Midbrain (tissue), 1 donor: ENCODE data around the gene RAVER2.
"Not testable (repeated sequence)": the region's sequence is repeated elsewhere in the genome, so short reads cannot be mapped to it uniquely, and the experiment has no call there.

Source experiments
- DNase-seq: peaks from one replicate; lab custom pipeline; 2025; lab: John Stamatoyannopoulos, UW

The RAVER2 gene

DNA sequence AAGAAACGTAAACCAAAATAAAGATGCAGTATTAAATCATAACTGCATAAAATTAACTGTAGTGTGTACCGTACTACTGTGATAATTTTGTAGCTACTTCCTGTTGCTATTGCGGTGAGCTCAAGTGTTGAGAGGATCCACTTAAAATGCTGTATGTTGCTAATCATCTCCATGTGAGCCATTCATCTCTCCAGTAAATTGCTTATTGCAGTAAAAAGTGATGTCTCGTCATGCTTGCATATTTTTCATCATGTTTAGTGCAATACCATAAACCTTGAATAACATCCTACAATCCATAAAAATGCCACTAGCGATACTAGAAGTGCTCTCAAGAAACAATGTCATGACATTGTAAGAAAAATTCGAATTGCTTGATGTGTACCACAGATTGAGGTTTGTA lies 66.3 kb downstream of the RAVER2 start:
- DNase-seq: no peak

DNA sequence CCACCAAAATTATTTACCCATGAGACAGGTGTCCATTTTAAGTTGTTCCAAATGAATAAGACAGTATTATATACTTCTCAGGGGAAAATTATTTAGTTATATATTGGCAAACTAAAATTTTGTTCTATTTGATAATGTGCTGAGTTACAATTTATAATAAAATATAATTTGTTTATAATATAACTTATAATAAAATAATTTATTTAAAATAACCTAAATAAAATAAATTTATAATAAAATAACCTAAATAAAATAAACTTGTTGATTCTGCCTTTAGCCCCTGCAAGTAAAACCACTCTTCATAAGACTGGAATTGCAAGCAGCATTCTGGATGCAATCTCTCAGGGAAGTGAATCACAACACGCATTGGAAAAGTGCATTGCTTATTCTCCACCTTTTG lies 69.6 kb downstream of the RAVER2 start:
- no peak for DNase-seq

DNA sequence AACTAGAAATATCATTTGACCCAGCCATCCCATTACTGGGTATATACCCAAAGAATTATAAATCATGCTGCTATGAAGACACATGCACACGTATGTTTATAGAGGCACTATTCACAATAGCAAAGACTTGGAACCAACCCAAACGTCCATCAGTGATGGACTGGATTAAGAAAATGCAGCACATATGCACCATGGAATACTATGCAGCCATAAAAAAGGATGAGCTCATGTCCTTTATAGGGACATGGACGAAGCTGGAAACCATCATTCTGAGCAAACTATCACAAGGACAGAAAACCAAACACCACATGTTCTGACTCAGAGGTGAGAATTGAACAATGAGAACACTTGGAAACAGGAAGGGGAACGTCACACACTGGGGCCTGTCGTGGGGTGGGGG lies 72.5 kb downstream of the RAVER2 start:
- not testable (repeated sequence) for DNase-seq

DNA sequence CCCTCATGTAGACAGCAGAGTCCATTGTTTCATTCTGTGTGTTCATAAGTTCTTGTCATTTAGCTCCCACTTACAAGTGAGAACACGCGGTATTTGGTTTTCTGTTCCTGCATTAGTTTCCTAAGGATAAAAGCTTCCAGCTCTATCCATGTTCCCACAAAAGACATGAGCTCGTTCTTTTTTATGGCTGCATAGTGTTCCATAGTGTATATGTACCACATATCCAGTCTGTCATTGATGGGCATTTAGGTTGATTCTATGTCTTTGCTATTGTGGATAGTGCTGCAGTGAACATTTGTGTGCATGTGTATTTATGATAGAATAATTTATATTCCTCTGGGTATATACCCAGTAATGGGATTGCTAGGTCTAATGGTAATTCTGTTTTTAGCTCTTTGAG lies 75.7 kb downstream of the RAVER2 start:
- not testable (repeated sequence) for DNase-seq

DNA sequence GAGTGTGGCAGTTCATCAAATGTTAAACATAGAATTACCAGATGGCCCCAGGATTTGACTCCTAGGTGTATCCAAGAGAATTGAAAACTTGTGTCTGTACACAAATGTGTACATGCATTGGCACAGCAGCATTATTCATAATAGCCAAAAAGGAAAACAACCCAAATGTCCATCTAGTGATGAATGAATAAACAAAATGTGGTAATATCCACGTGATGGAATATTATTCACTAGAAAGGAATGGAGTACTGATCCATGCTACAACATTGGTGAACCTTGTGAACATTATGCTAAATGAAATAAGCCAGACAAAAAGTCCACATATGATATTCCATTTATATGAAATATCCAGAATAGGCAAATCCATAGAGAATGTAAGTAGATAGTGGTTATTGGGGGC lies 77.7 kb downstream of the RAVER2 start:
- no peak for DNase-seq

DNA sequence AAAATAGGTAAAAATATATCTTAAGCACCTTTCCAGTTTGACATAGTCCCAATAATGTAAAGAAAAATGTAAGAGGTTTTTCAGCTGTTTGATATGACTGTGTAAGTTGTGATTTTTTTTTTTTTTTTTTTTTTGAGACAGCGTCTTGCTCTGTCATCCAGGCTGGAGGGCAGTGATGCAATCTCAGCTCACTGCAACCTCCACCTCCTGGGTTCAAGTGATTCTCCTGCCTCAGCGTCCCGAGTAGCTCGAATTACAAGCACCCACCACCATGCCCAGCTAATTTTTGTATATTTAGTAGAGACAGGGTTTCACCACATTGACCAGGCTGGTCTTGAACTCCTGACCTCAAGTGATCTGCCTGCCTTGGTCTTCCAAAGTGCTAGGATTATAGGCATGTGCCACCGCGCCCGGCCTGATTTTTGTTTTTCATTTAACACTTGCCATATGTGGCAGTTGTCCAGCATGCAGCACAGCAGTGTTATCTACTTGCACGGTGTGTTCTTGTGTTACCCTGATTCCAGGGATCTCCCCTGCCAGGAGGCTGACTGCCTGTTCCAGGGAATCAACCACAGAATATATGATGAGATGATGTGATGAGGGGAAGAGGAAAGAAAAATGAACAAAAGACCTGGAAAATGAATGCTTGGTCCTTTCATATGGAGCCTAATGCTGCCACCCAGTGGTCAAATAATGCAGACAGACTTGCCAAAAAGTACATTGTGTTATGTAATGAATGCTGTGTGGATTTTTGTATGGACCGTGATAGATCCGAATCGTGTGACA lies 79.0 kb downstream of the RAVER2 start:
- peak; percentile 87 for DNase-seq

DNA sequence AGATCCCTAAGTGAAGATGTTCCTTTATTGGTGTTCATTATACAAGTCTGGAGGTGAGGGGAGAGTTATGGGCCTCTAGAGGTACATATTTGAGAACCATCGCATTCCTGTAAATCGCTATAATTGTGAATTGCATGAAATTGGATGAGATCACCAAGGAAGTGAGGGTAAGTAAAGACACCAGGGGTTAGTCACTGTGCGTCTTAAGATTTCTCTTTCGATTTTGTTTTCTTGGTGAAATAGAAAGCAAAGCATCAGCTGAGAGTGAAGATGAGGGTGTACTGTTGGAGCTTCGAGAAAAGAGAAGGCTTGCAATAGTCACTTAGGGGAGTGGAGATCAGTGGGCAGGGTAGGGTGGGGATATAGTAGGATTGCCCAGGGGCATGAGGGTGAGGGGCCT lies 82.1 kb downstream of the RAVER2 start:
- DNase-seq: no peak

DNA sequence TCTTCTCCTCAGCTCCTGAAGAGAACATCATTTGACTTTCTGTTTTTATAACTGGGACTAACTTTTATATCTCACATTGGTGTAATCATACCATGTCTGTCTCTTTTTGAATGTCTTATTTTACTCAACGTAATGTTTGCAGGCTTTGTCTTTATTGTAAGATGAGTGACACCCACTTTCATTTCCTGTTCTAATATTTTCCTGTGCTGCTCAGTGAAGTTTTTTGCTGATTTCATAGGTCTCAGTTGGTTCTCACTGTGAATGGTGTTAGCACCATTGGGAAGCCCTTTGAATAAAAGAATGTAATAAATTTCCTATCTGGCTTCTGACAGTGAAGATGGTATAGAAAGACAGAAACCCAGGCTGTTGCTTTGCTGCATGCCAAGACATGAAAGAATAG lies 84.0 kb downstream of the RAVER2 start:
- DNase-seq: no peak

DNA sequence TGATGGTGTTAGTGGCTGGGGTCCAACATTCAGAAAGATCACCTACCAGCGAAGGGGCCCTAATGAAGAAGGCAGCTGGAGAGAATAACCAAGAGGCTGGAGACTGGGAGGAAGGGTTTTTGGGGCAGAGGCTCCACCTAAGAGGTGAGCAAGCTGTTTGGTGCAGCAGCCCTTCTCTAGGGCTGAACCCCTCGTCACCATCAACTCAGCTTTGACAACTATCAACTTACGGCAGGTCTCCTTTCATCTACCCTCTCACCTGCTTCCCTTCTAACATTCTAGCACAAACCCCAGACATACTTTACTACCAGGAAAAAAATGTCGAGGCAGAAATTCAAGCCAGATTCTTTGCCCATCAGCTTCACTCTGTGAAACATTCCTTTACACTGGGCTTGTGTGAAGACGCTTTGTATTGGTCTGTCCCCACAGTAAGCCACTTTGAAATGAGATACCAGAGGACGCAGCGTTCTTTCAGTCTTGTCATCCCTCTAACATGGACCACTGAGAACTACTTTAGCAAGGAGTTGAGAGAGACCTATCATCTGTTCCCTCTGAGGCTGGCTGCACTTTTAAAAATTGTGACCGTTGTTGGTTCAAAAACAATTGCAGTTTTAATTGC lies 84.6 kb downstream of the RAVER2 start:
- DNase-seq: no peak

DNA sequence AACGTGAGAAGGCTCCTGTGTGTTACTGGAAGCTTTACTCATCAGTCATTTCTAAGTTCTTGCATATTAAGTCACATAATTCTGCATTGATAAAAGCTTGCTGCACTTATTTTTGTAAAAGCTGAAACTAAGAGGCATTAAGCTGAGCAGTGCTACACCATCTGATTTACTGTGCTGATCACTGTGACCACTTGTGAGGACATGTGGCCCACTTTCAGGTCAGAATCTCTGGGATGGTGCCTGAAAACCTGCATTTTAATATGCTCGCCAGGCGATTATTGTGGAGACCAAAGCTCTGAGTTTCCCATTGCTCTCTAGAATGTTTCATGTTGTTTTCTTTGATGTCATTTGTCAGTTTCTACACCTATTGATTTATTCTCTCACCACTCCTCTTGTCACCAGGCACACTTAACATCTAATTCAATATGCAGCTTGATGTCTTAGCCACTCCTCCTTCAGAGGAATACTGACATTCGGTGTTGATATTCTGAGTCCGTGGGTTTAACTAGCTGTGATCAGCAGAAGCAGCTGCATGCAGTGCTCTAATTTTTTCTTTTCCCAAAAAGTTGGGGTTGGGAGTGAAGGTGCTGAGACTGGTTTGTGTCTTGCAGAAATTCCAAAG lies 85.3 kb downstream of the RAVER2 start:
- no peak for DNase-seq

DNA sequence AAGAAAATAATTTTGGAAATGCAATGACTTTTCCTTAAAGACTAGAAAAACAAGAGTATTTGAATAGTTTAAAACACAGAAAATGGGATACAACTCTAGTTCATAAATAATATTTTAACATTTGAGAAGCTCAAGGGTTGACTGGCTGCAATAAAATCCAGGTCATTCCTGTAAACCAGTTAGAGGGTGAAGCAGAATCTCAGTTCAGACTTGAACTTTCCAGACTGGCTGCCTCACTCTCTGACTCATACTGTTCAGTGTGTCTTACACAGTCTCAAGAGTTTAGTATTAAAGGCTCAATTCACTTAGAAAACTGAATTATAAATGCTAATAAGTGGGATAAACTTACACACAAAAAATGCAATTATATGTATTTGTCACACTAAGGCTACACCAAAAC lies 89.9 kb downstream of the RAVER2 start:
- DNase-seq: no peak

DNA sequence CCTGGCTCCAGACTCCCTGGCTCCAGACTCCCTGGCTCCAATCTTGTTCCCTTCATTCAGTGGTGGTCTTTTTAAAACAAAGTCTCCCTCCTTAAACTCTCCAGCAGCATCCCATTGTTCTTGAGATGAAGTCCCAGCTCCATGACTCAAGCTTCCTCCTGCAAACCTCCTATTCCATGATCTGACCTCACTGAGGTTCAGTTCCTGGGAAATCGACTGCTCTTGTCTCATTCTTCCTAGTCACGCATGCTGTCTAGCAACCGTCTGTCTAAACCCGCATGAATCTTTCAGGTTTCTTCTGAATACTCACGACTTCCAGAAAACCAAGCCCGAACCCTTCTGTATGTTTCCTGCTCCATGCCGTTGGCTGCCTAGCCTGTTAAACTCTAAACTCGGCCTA lies 91.9 kb downstream of the RAVER2 start:
- no peak for DNase-seq

DNA sequence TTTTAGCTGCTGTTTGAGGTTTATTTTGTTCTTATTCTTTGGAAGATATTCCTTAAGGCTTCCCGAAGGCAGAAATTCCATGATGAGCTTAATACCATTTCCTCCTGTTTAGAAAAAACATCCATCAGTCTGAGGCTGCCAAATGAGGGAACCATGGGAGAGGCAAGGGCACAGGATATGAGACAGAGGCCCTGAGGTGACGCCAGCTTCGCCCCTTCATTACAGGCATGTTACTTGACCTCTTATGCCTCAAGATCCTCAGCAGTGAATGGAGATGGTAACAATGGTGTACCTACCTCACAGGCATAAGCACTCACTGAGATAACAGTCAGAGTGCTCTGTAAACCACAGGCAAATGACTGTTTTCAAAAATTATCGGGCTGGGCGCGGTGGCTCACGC lies 93.6 kb downstream of the RAVER2 start:
- no peak for DNase-seq

DNA sequence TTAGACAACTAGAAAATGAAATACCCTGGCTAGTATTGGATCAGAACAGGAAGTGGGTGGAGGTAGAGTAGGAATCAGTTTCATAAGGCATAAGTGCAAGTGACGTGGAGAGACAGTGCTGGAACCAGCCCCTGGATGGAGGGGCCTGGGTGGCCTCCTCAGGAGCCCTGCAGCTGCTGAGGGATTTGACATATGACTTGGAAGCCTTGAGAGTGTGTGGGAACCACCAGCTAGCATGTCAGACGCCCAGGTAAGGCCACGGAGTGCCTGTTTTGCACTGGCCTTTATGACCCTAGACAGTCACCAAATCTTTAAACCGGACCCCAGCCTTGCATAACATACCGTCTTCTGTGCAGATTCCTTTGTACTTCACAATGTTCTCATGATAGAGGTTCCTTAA lies 94.4 kb downstream of the RAVER2 start:
- DNase-seq: no peak

DNA sequence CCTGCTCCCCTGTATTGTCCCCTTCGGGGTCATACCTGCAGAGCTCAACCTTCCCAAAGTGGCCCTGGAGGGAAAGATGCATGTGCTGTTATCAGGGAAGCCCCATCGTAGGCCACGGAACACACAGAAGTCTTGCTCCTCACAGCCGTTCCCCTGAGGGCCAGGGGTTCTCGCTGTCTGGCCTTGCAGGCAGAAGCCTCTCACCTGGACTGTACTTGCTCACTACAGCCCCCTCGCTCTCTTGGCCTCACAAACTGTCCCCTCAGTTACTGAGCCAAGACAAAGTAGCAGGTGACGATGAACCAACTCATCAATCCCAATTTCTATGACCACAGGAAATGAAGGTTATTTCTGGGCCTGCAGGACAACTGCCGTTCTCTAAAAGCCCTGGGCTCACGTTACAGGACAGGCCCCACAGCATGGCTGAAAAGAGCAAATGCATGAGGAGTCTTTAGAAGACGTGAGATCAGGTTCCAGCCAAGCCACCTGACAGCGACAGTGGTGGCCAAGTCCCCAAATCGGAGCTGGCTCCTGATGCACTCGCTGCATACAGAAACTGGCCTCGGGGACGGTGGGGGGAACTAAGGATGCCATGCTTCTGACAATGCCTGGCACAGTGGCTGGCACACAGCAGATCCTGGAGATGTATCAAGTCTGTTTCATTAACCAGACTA lies 95.0 kb downstream of the RAVER2 start:
- no peak for DNase-seq

DNA sequence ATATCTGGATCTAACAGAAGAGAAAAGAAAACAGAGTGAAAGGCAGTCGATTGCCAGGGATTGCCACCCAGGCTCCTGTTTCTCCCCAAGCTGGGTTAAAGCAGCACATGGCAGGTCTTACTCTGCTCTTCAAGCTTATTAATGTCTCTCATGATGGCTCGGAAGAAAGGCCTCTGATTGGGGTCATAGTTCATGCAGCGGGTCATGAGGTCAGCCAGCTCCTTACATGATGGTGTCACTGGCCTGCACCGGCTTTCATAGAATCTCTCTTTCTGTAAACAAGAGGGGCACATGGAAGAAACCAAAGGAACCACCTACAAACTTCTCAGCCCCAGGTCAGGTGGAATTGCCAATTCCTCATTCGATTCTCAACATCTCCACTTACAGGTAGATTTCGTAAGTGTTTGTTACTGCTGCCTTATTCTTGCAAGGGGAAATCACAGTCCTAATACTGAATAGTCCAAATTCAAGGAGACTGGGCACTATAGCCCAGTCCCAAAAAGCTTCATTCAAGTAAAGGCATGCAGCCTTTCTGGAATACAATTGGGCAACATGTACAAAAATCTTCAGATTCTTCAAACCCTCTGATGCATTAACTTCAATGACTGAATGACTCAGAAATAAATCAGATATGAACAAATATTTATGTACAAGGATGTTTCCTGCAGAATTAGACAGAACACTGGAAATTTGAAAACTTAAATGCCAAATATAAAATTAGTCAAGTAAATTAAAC lies 96.6 kb downstream of the RAVER2 start:
- DNase-seq: no peak

DNA sequence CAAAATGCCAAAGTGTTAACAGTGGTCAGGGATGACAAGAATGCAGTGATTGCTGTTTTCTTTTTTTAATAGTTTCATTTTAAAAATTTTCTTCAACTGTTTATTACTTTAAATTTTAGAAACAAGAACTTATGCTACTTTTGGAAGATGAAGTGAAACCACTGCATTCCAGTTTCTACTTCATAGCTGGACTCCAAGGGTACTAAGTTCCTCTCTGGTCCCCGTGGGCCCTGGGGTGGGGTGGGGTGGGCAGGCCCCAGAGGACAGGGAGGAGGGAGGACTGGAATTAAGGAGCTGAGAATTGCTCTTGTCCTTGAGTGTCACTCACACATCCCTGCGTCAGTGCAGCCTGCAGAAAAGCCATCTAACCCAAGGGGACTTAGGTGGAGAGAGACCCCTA lies 97.3 kb downstream of the RAVER2 start:
- DNase-seq: no peak

DNA sequence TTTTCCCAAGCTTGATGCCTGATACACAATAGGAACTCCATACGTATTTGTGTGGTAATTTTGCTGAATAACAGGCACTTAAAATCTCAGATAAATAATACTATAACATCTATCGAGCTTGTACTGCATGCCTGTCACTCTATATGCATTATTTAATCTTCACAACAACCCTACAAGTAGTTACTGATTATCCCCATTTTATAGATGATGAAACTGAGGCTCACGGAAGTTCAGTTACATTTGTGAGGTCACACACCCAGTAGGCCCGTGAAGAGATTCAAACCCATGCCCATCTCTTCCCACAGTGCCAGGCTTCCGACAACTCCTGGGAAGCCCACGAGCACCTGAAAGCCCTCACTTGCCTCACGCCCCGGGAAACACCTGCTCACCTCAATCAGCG lies 98.8 kb downstream of the RAVER2 start:
- DNase-seq: no peak

DNA sequence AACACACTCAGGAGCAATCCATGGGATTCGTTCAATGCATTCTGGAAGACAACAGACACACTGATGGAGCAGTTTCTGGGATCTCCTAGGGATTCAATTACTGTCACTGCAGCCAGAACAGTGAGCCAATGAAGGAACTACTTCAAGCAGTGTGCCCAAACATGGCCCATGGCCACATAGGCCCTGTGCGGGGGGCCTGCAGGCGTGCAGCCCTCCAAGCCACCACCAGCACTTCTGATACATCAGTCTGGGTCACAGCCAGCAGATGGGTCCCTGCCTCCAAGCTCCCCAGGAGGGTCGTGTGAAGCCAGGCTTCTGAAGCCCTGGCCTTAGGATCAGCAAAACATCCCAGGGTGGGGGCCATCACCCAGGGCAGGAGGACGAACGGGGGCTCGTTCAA lies 99.3 kb downstream of the RAVER2 start:
- no peak for DNase-seq

DNA sequence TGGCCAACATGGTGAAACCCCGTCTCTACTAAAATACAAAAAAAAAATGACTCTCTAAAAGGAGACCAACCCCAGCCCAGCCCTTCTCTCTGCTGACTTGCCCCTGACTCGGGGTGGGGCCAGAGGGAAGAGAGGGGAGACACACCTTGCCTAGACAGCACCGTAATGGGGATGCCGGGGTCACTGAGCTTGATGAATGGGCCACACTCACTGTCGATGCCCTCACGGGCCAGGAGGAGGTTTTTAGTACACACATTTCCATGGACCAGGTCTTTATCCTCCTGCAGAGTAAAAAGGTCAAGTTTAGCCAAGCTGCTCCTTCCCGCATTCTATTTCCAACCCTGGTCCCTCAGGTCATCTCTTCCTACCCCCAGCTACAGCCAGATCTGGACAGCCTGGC lies 99.7 kb downstream of the RAVER2 start:
- no peak for DNase-seq

DNA sequence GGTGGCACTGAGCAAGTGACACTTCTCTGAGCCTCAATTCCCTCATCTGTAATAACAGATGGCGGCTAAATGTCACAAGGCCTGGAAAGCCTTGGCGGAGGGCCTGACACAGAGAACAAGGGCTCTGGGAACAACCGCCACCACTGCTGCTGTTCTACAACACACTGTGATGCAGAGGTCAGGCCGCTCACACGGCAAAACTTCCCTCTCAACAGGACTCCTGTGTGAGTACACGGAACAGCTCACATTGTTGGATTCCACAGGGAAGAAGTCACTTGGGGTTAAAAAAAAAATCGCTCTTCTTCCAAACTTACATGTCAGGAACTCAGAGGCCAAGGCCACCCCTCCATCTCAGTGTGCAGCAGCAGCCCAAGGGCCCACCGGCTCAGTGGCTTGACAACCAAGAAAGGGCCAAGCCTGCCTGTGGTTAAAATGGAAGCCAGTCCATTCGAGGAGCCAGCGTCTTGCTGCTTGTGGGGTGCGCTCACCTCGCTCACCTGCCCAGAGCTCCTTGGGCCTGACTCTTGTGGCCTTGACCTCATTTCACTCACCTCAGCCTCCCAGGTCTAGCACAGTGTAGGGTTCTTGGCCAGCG lies 101.1 kb downstream of the RAVER2 start:
- DNase-seq: no peak
